ENCODE measurements around the gene PTGIR.

GRCh38 chr19:46623915-46624502 is 880 bp downstream of the PTGIR start:
- TF ChIP-seq CTCF (IDR thresholded peaks at IDR 0.05; ENCODE audit: low read depth, low read length): no peak
- no peak for TF ChIP-seq MYC (IDR thresholded peaks at IDR 0.05; ENCODE audit: low read depth, low read length)
- TF ChIP-seq POLR2A (IDR thresholded peaks at IDR 0.05; ENCODE audit: extremely low read depth, insufficient read length): no peak
- no peak for TF ChIP-seq MAX (IDR thresholded peaks at IDR 0.05; ENCODE audit: low read depth, low read length)

All from NB4 (cell line).